Measurements from ENCODE around the gene HAGHL.
"Not testable (repeated sequence)": the region's sequence is repeated elsewhere in the genome, so short reads cannot be mapped to it uniquely, and the experiment has no call there.

DNA sequence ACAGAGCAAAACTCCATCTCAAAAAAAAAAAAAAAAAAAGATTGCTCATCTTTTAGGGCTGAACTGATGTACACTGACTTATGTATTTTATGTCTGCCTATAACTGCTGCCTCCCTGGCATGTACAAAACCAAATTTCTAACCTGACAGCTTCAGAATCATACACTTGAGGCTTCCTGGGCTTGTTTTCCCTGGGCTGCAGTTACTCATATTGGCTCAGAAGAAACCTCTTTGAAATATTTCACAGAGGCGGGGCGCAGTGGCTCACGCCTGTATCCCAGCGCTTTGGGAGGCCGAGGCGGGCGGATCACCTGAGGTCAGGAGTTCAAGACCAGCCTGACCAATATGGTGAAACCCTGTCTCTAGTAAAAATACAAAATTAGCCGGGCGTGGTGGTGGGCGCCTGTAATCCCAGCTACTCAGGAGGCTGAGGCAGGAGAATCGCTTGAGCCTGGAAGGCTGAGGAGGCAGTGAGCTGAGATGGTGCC, 27.3 kb downstream of the HAGHL start:
- not testable (repeated sequence) for TF ChIP-seq CTCF, POLR2A (IDR thresholded peaks at IDR 0.05)

Measured in uterus (tissue), 2 donors.